Measurements from ENCODE around the gene VPS35L.
"Not testable (repeated sequence)": the region's sequence is repeated elsewhere in the genome, so short reads cannot be mapped to it uniquely, and the experiment has no call there.

VPS35L gene

DNA sequence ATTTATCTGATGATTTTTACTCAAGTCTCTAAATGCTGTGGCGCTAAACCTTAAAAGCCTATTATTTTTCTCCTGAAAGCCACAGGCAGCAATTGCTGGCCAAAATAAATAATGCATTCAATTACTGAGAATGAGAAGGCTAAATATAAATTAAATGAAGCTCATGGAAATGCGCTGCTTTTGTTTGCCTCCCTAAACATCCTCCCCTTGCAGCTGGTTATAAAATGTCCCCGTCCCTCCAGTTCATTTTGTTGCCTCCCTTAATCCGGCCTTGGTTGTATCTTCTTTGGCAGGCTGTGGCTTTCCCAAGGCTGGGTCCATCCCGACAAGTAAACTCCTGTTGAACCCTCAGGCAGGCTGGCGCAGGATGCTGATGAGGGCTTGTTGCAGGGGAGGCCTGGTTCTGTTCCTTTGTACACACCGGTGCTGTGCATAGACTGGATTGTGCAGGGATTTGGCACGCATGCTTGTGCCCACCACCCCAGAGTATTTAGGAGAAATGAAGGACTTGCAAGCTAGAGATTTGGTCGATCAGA, 99.8 kb downstream of the VPS35L start:
- no peak for DNase-seq (ENCODE audit: low read depth)

DNA sequence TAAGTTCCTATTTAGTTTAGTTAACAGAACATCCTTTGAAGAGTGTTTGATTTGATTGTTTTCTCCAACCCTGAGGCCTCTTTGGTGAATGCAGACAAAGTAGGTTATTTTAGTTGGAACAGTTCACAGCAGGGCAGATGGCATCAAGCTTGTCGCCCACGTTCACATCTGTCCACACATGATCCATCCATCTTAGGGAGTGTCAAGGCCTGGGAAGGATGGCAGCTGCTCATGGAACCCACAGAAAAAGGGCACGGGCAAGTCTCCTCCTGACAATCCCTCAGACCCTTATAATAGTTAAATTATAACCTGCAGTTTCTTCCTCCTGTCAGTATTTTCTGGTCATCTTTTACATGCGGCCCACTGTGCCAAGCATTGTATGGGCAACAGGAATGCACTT, 102.3 kb downstream of the VPS35L start:
- DNase-seq (ENCODE audit: low read depth) = no peak

DNA sequence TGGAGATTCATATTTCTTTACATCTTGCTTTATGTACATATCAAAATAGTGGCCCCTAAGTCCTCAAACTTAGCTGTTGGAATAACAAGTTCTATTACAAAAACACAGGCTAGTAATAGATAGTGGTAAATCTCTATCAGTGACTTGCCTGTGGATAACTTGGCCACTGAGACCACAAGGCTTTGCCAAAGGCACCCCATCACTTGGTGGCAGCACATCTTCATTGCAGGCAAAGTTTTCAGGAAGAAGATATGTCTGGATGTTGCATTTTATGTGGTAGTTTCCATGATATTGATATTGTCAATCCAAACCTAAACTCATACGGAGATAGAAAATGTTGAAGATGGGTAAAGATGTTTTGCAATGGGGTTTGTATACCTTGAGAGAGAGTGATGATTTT, 104.1 kb downstream of the VPS35L start:
- no peak for DNase-seq (ENCODE audit: low read depth)

DNA sequence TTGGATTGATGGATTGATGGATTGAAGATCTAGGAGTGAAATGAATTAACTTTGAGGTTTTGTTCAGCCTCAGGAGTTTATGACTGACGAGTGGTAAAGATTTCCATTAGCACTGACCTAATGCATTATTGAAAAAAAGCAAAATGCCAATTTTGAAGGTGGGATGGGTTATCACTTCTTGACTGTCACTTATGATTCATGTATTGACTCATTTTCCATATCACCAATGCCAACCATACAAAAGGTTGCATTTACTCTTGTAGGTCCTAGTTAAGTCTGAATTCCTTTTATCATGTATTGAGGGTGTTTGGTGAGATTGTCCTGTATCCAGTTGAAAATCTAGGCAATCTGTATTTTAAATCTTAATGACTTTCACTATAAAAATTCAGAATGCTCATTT, 104.9 kb downstream of the VPS35L start:
- no peak for DNase-seq (ENCODE audit: low read depth)

DNA sequence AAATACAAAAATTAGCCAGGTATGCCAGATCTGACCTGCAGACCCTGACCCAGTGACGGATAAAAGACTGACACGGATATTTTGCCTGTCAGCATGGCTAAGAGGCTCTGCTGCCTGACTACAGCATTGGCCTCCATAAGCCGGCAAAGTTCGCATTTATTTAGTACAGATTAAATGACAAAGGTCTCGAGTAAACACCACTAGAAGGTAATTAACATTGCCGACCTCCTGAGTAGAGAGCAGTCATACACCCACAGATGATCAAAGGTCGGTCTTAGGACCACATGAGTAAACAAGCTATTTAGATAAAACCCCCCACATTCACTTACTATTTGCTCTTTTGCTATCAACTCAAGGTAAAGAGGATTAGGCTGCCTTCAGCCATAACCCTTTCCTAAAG, 106.8 kb downstream of the VPS35L start:
- DNase-seq (ENCODE audit: low read depth) = no peak

DNA sequence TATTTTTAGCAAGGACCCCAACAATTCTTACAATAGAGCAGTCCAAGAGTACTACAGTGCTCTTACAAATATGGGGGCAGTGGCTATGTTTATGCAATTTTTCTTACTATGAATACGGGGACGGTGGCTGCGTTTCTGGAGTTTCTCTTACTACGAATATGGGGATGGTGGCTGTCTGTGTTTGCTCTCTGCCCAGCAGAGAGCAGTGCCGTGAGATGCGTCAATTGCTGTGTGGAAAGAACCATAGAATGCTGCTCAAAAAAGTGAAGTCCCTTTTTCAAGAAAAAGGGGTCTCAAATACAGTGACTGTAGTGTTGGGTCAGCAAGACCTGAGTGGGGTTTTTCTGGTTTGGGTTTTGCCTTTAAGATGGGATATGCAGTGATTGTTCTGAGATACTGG, 108.7 kb downstream of the VPS35L start:
- no peak for DNase-seq (ENCODE audit: low read depth)

DNA sequence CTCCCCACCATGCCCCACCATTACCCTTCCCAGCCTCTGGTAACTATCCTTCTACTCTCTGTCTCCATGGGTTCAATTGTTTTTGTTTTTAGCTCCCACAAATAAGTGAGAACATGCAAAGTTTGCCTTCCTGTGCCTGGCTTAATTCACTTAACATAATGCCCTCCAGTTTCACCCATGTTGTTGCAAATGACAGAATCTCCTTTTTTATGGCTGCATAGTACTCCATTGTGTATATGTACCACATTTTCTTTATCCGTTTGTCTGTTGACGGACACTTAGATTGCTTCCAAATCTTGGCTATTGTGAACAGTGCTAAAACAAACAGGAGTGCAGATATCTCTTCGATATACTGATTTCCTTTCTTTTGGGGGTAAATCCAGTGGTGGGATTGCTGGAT, 109.8 kb downstream of the VPS35L start:
- DNase-seq (ENCODE audit: low read depth) = not testable (repeated sequence)

DNA sequence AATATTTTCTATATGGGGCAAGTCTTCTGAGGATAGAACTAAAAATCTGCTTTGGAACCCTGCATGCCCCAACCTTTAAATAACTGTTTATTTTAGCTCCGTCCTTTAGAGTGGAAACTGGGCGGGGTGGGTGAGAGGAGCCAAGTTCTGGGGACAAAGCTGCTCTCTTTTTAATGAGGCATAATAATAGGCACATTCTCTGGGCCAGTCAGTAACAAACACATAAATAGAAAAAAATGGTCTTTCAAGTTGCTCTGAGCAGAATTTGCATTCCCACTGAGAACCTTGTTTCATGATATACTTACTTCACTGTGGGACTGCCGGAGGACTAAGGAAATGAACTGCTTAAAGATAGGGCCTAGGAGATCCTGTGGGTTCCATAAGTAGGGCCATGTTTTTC, 111.0 kb downstream of the VPS35L start:
- no peak for DNase-seq (ENCODE audit: low read depth)

DNA sequence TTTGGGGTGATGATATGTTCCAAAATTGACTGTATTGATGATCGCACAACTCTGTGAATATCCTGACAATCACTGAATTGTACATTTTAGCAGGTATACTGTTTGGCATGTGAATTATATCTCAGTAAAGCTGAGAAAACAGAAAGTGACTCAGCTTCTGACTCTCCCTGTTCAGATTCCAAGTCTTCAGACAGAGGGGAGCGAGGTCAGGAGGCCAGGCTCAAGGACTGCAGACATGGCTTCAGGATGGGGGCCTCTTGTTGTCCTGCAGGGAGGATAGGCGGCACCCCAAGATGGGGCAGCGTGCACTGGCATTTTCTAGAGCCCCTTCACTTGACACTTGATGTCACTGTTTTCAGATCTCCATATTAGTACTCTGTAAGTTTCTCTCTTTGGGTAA, 116.9 kb downstream of the VPS35L start:
- no peak for DNase-seq (ENCODE audit: low read depth)

DNA sequence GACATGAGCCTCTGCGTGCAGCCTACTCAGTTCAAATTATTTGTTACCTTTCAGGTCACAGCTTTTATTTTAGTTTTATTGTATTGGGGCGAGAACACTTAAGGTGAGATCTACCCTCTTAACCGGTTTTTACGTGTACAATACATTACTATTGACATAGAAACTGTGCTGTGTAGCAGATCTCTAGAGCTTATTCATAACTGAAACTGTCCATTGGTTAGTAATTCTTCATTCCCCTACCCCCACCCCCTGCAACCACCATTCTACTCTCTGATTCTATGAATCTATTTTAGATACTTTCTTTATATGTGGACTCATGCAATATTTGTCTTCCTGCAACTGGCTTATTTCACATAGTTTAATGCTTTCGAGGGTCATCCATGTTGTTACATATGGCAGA, 119.0 kb downstream of the VPS35L start:
- no peak for DNase-seq (ENCODE audit: low read depth)

DNA sequence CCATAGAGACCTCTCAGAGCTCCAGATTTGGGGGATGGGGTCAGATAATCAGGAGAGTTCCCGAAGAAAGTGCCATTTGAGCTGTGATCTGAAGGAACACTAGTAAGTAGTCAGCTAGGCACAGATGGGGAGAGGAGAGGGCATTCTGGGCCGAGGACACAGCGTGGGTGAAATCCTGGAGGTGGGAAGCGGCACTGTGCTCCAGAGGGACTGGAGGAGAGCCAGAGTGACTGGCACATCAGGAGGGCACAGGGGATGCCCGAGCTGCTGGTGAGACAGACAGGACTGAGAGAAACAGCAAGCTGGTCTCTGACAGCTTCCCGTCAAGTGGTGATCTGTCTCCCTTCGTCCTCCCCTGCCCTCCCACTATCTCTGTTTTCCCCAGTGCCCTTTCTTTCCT, 121.9 kb downstream of the VPS35L start:
- no peak for DNase-seq (ENCODE audit: low read depth)

DNA sequence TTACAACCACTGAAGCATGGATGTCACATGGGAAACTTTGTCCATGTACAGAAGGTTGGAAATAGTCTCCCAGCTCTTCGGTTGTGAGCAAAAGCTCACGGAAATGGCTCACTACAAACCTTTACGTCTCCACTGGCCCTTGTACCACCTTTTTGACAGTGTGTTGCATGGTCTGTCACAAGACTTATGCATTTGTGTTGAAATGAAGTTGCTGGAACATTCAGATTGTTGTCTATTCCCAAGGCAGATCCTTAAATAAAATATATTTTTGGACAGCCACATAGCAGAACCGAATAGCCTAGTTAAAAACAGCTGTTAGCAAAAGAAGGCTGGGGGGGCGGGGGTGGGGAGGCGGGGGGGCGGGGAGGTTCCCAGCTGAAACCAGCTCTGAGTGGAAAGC, 123.3 kb downstream of the VPS35L start:
- DNase-seq (ENCODE audit: low read depth) = no peak

DNA sequence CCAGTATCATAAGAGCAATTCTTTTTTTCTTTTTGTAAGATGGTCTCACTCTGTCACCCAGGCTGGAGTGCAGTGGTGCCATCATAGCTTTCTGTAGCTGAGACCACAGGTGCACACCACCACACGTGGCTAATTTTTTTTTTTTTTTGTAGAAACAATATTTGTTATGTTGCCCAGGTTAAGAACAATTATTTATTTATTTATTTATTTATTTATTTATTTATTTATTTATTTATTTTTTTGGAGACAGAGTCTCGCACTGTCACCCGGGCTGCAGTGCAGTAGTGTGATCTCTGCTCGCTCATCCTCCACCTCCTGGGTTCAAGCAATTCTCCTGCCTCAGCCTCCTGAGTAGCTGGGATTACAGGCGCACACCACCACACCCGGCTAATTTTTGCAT, 123.8 kb downstream of the VPS35L start:
- DNase-seq (ENCODE audit: low read depth) = not testable (repeated sequence)

DNA sequence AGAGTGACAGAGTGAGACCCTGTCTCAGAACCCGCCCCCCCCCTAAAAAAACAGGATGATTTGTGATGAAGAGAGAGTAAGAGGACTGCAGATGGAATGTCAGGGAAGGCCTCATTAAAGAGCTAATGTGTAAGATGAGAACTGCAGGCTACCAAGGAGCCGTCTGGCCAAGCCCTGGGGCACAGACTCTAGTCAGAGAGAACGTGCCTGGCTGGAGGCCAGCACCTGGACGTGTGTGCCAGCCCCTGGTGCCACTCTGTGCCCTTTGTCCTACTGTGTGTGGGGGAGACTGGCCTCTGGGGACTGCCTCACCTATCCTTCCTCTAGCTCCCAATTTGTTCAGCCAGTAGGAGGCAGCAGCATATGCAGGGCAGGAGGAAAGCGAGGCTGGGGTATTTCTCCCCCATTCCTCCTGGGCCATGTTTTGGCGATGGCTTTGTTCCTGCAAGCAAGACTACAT, 125.4 kb downstream of the VPS35L start:
- DNase-seq (ENCODE audit: low read depth) = no peak

DNA sequence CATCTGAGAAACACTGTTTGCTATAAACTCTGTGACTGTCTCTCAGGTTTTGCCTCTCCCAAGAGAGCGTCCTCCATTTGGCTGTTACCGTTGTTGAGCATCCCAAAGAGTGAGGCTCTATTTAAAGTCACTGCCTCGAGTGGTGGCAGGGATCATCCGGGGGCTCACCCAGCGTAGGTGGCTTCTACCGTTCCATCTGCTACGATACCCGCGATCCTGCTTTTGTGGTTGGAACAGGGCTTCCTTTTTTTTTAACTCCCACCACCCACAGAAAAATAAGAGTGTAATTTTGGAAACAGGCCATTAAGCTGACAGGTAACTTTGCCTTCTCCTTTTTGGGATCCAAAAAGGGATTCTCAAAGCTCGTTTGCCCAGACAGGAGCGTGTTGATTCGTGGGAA, 126.1 kb downstream of the VPS35L start:
- no peak for DNase-seq (ENCODE audit: low read depth)

DNA sequence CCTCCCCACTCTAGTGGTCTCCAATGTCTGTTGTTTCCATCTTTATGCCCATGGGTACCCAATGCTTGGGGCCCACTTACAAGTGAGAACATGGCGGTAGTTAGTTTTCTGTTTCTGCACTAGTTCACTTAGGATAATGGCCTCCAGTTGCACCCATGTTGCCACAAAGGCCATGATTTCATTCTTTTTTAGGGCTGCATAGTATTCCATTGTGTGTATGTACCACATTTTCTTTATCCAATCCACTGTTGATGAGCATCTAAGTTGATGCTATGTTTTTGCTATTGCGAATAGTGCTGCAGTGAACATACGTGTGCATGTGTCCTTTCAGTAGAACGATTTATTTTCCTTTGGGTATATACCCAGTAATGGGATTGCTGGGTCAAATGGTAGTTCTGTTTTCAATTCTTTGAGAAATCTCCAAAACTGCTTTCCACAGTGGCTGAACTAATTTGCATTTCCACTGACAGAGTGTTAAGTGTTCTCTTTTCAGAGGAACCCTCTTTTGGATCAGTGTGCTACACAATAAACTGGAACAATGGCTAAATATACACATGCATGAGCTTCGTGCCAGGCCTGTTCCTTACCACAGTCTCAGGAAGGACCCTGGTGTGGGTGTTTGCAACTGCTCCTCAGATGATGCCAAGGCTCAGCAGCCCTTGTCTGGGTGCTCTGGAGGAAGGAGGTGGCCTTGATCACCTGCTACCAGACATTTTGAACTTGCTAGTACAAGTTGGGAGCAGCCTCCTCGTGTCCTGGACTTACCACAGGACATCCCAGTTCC, 128.1 kb downstream of the VPS35L start:
- no peak for DNase-seq (ENCODE audit: low read depth)

DNA sequence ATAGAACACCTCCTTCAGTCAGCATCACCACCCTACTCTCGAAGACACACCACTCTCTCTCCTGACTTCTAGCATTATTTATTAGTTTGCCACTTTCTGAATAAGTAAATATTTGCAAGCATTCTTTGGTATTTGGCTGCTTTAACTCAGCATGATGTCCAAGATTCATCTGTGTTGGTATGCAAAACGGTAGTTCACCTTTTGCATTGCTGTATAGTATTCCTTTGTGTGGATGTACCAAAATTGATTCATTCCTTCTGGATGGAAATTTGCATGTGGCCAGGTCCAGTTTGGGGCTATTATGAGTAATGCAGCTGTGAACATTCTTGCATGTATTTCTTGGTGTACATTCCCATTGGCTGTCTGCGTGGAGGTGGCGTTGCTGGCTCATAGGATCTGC, 129.7 kb downstream of the VPS35L start:
- no peak for DNase-seq (ENCODE audit: low read depth)

DNA sequence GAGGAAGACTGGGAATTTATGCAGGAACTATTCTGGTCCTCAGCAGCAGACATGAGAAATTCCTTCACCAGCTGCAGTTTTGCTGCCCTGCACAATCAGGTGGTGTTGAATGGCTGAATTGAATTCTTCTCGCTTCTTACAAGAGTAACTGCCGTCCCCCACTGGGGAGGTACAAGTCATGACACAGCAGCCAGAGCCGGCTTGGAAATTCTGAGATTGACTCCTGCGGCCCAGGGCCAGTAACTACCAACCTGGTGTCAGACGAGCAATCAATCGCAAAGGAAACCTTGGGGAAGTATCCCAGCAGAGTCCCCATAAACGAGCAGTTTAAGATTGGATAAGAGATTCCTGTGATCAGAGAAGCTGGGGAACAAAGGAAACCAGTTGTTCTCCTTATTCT, 131.8 kb downstream of the VPS35L start:
- DNase-seq (ENCODE audit: low read depth) = no peak

DNA sequence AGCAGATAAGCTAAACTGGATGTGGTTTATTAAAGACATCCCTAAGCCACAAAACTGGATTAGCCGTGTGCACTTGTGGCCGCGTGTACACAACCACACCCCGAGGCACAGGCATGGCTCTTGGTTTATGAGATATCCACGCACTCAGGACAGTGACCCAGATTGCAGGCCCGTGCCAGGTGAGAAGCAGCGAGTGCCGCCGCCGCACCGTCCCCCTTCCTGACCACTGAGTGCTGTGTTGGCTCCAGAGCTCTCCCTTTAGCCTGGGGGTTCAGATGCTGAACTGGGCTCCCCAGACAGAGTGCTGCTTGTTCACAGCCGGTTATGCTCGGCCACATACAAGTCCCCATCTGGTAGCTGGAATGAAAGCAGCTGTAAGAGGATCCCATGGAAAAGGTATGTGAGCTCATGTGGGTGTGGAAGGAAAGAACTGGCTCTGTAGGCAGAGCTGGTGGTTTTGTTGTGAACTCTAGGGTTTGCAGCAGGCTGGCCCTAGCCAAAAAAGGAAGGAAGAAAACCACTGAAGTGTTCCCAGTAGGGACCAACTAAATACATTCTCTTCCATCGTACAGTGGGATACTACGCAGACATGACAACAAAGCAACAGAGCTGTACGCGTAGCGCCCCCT, 133.0 kb downstream of the VPS35L start:
- no peak for DNase-seq (ENCODE audit: low read depth)

DNA sequence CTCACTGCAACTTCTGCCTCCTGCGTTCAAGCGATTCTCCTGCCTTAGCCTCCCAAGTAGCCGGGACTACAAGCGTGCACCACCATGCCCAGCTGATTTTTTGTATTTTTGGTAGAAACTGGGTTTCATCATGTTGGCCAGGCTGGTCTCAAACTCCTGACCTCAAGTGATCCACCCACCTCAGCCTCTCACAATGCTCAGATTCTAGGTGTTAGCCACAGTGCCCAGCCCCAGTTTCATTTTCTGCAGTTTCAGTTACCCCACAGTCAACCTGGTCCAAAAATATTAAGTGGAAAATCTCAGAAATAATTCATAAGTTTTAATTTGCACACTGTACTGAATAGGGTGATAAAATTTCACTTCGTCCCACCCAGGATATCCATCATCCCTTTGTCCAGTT, 133.8 kb downstream of the VPS35L start:
- no peak for DNase-seq (ENCODE audit: low read depth)

DNA sequence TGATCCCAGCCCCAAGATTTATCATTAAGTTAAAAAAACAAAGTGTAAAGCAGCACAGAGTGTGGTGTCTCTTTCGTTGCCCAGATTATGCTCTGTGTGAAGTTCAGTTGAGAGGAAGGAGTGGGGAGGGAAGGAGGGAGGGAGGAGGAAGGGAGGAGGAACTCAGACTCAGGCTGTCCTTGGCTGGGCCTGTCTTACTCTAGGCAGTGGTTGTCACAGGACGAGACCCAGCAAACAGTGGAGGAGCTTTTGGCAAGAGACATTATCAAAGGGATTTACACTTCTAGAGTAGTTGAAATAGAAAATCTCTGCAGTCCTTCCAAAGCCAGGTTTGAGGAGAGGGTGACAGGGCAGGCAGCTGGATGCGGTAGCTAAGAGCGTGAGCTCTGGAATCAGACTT, 134.7 kb downstream of the VPS35L start:
- no peak for DNase-seq (ENCODE audit: low read depth)

DNA sequence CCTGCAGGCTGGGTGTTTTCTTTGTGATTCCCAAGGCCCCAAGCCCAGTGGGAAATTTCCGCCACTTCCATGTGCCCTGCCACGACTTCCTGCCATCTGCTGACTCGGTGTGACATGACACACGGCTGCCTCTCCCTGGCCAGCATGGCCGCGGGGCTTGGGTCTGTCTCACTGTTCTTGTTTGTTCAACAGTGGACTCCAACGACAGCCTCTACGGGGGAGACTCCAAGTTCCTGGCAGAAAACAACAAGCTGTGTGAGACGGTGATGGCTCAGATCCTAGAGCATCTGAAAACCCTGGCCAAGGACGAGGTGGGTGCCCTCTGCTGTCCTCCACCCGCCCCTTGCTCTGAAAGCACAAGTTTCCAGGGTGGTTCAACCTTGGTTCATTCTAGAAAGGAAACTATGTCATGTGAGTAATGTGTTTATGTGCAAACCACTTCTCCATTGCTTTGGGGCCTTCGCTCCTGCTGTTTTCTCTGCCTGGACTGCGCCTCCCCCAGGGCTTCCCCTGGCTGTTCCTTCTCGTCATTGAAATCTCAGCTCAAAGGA, 135.7 kb downstream of the VPS35L start:
- no peak for DNase-seq (ENCODE audit: low read depth)

DNA sequence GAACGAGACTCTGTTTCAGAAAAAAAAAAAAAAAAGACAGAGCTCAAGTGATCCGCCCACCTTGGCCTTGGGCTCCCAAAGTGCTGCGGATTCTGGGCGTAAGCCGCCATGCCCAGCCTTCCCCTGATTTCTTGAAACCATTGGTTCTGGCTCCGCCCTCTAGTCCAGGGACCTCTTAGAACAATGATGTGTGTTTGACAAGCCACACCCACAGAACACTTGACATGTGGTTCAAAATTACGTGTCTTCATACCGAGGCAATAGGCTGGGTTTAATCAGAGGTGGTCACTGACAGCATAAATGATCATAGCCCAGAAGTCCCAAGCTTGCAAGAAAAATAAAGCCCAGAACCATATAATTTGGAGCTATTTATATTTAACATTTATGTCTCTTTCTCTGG, 139.5 kb downstream of the VPS35L start:
- no peak for DNase-seq (ENCODE audit: low read depth)
